AG10803 (cell line): ENCODE results near the gene NWD2.
A peak's percentile ranks its signal among the peaks of the same experiment; 100 is the strongest.
"Not testable (repeated sequence)": the region's sequence is repeated elsewhere in the genome, so short reads cannot be mapped to it uniquely, and the experiment has no call there.

Source experiments
- DNase-seq: peaks from one replicate; pipeline ENCODE4 v3.0.0; 2010; ENCODE audit warnings: low read depth
- H3K4me3 ChIP-seq: 2 replicates; pipeline ENCODE4 v1.5.1; 2011; ENCODE audit warnings: mild to moderate bottlenecking, low read length, control low read depth
- CTCF ChIP-seq: conservative IDR thresholded peaks from 2 replicates; pipeline ENCODE4 v1.5.1; 2011; ENCODE audit warnings: mild to moderate bottlenecking, low read length, control low read depth, inconsistent platforms

NWD2 gene

GRCh38 chr4:37389967-37390580 lies 145.5 kb downstream of the NWD2 start:
- DNase-seq = peak; percentile 33
- TF ChIP-seq CTCF = peak; percentile 81

GRCh38 chr4:37392521-37393255 lies 148.1 kb downstream of the NWD2 start:
- DNase-seq = no peak
- no peak for TF ChIP-seq CTCF
- no peak overlapping the region for H3K4me3 ChIP-seq

More at GRCh38 chr4:37389967-37390580, 145.5 kb downstream of the NWD2 start:
- H3K4me3 ChIP-seq = no peak overlapping the region

GRCh38 chr4:37393321-37393720 lies 148.8 kb downstream of the NWD2 start:
- TF ChIP-seq CTCF = no peak
- DNase-seq = no peak
- no peak overlapping the region for H3K4me3 ChIP-seq

- no peak overlapping the region for H3K4me3 ChIP-seq
- TF ChIP-seq CTCF = no peak
- no peak for DNase-seq
Measured at GRCh38 chr4:37393889-37394288, 149.3 kb downstream of the NWD2 start.

- TF ChIP-seq CTCF = no peak
- no peak overlapping the region for H3K4me3 ChIP-seq
- no peak for DNase-seq
Measured at GRCh38 chr4:37397505-37397904, 153.0 kb downstream of the NWD2 start.

GRCh38 chr4:37400241-37400881 lies 155.8 kb downstream of the NWD2 start:
- no peak overlapping the region for H3K4me3 ChIP-seq
- DNase-seq = no peak
- no peak for TF ChIP-seq CTCF

- not testable (repeated sequence) for DNase-seq, H3K4me3 ChIP-seq
Measured at GRCh38 chr4:37407938-37408826, 163.6 kb downstream of the NWD2 start.

GRCh38 chr4:37413612-37414011 lies 169.1 kb downstream of the NWD2 start:
- DNase-seq, H3K4me3 ChIP-seq: not testable (repeated sequence)
